Liver (tissue), 9 donors: ENCODE data around the gene FAN1. TPM values are rescaled to one million over a fixed set of nuclear protein-coding genes. Genes with fewer than 3 reads are reported as not detected.

Experiments
- DNase-seq: peaks from one replicate; pipeline ENCODE4 v3.0.0-alpha.2; 2017; ENCODE audit warnings: low spot score
- H3K27ac ChIP-seq, 2 donors: one replicate each; pipeline ENCODE4 v1.7.0; 2013; ENCODE audit warnings: inconsistent platforms in 2 of 2, low read length in 2 of 2, control low read depth in 1 of 2, low read depth in 1 of 2, mild to moderate bottlenecking in 1 of 2
- H3K27me3 ChIP-seq, 4 donors: one replicate each; pipeline versions ENCODE4 v1.6.1 to v1.7.0; 2013; ENCODE audit warnings: low read length in 3 of 4, inconsistent platforms in 1 of 4, mild to moderate bottlenecking in 1 of 4, moderate library complexity in 1 of 4; ENCODE audit not compliant: control insufficient read depth in 4 of 4, insufficient read depth in 4 of 4
- H3K36me3 ChIP-seq, 4 donors: one replicate each; pipeline versions ENCODE4 v1.6.1 to v1.7.0; 2013; ENCODE audit warnings: low read length in 3 of 4, mild to moderate bottlenecking in 3 of 4, low read depth in 1 of 4, moderate library complexity in 1 of 4; ENCODE audit not compliant: control insufficient read depth in 4 of 4, insufficient read depth in 3 of 4
- H3K4me1 ChIP-seq, 4 donors: one replicate each; pipeline versions ENCODE4 v1.6.1 to v1.7.0; 2013; ENCODE audit warnings: low read length in 3 of 4, mild to moderate bottlenecking in 3 of 4, moderate library complexity in 1 of 4; ENCODE audit not compliant: control insufficient read depth in 4 of 4, insufficient read depth in 4 of 4
- H3K4me3 ChIP-seq, 3 donors: one replicate each; pipeline versions ENCODE4 v1.6.1 to v1.7.0; 2013; ENCODE audit warnings: low read length in 3 of 3, control low read depth in 1 of 3, low read depth in 1 of 3, mild to moderate bottlenecking in 1 of 3
- H3K9ac ChIP-seq, 2 donors: one replicate each; pipeline ENCODE4 v1.7.0; 2013; ENCODE audit warnings: low read length in 2 of 2, mild to moderate bottlenecking in 2 of 2, moderate library complexity in 2 of 2, control low read depth in 1 of 2, low read depth in 1 of 2
- H3K9me3 ChIP-seq, 4 donors: one replicate each; pipeline versions ENCODE4 v1.6.1 to v1.7.0; 2013; ENCODE audit warnings: low read length in 3 of 4; ENCODE audit not compliant: control insufficient read depth in 4 of 4
- ATF3 ChIP-seq: IDR thresholded peaks from 2 replicates; pipeline ENCODE4 v1.6.1; 2016; ENCODE audit warnings: antibody characterized with exemption
- EGR1 ChIP-seq, 2 donors: IDR thresholded peaks; 2 replicates each; pipeline ENCODE4 v1.6.1; 2016 to 2018; ENCODE audit warnings: antibody characterized with exemption in 2 of 2, low read depth in 2 of 2
- FOXA1 ChIP-seq: IDR thresholded peaks from 2 replicates; pipeline ENCODE4 v1.6.1; 2016; ENCODE audit warnings: antibody characterized with exemption
- FOXA2 ChIP-seq: IDR thresholded peaks from 2 replicates; pipeline ENCODE4 v1.6.1; 2016; ENCODE audit warnings: antibody characterized with exemption
- HNF4A ChIP-seq, 2 donors: conservative IDR thresholded peaks; 2 replicates each; pipeline ENCODE4 v1.6.1; 2016; ENCODE audit warnings: antibody characterized with exemption in 2 of 2, mild to moderate bottlenecking in 2 of 2
- HNF4G ChIP-seq: IDR thresholded peaks from 2 replicates; pipeline ENCODE4 v1.6.1; 2016; ENCODE audit warnings: antibody characterized with exemption
- JUND ChIP-seq, 2 donors: IDR thresholded peaks; 2 replicates each; pipeline ENCODE4 v1.6.1; 2016; ENCODE audit warnings: antibody characterized with exemption in 2 of 2
- NR2F2 ChIP-seq: IDR thresholded peaks from 2 replicates; pipeline ENCODE4 v1.6.1; 2016; ENCODE audit warnings: antibody characterized with exemption
- RXRA ChIP-seq, 2 donors: IDR thresholded peaks; 2 replicates each; pipeline ENCODE4 v1.6.1; 2017 to 2018; ENCODE audit warnings: antibody characterized with exemption in 2 of 2, mild to moderate bottlenecking in 1 of 2
- SP1 ChIP-seq: IDR thresholded peaks from 2 replicates; pipeline ENCODE4 v1.6.1; 2018; ENCODE audit warnings: antibody characterized with exemption, mild to moderate bottlenecking
- TAF1 ChIP-seq: conservative IDR thresholded peaks from 2 replicates; pipeline ENCODE4 v1.6.1; 2016; ENCODE audit warnings: antibody characterized with exemption, mild to moderate bottlenecking
- YY1 ChIP-seq: IDR thresholded peaks from 2 replicates; pipeline ENCODE4 v1.6.1; 2016; ENCODE audit warnings: antibody characterized with exemption, mild to moderate bottlenecking
- ZBTB33 ChIP-seq: IDR thresholded peaks from 2 replicates; pipeline ENCODE4 v1.6.1; 2016; ENCODE audit warnings: antibody characterized with exemption
- WGBS: extraction: QIAGEN DNeasy Blood & Tissue Kit; methylation state at CpG from one replicate; pipeline ENCODE4 v1.1.7; 2013; 5-methylcytosine and 5-hydroxymethylcytosine counted together
- polyA plus RNA-seq, 2 donors: library from polyadenylated mRNA; stranded (reverse) in 1 of 2; unstranded in 1 of 2; fragments of 200-250 nt in 1 of 2; fragments of >200 nt in 1 of 2; fragmentation: Nextera tagmentation in 1 of 2; extraction: Ambion mirVana in 1 of 2; gene quantifications; one replicate each; pipeline versions ENCODE4 v1.2.1 to v1.2.3, GENCODE V29; 2013 to 2015
- total RNA-seq, 2 donors: library from RNA; depleted of rRNA; stranded (reverse); fragments of >200 nt; gene quantifications; one replicate each; pipeline ENCODE4 v1.2.3, GENCODE V29; 2014
- TF ChIP-seq, protein P1 (sequence below): fragments of 150-350 bp; IDR thresholded peaks from 2 replicates; pipeline ENCODE4 v1.5.1; 2017; ENCODE audit warnings: improper control_type of control experiment, low read depth, low read length; ENCODE audit not compliant: missing input control
- TF ChIP-seq, protein P2 (sequence below): IDR thresholded peaks from 2 replicates; pipeline ENCODE4 v1.6.1; 2016; ENCODE audit warnings: antibody characterized with exemption
- TF ChIP-seq, protein P3 (sequence below): IDR thresholded peaks from 2 replicates; pipeline ENCODE4 v1.6.1; 2016; ENCODE audit warnings: antibody characterized with exemption, mild to moderate bottlenecking
- donor health status: healthy.
- donor health status: healthy.
- donor health status: healthy.
- donor health status: healthy.
- donor health status: healthy.

The FAN1 gene
- total and polyA plus RNA-seq, 4 donors = 5.2 to 17.1 (median 7.5) TPM

GRCh38 chr15:30953731-30954378 is 50.1 kb downstream of the FAN1 start (continued):
- TF ChIP-seq TAF1 (no peak), HNF4G (no peak), EGR1 (IDR thresholded peaks at IDR 0.05; ENCODE audit: low read depth in 2 of 2) (no peak)
- TF ChIP-seq, protein P1, sequence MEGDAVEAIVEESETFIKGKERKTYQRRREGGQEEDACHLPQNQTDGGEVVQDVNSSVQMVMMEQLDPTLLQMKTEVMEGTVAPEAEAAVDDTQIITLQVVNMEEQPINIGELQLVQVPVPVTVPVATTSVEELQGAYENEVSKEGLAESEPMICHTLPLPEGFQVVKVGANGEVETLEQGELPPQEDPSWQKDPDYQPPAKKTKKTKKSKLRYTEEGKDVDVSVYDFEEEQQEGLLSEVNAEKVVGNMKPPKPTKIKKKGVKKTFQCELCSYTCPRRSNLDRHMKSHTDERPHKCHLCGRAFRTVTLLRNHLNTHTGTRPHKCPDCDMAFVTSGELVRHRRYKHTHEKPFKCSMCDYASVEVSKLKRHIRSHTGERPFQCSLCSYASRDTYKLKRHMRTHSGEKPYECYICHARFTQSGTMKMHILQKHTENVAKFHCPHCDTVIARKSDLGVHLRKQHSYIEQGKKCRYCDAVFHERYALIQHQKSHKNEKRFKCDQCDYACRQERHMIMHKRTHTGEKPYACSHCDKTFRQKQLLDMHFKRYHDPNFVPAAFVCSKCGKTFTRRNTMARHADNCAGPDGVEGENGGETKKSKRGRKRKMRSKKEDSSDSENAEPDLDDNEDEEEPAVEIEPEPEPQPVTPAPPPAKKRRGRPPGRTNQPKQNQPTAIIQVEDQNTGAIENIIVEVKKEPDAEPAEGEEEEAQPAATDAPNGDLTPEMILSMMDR = no peak

- no peaks in the 10 kb centered on the region for H3K4me1 ChIP-seq
- 95% methylated on average over 1 of the region's 1 CpG for WGBS
- TF ChIP-seq YY1 = no peak
- no peak for TF ChIP-seq TAF1
- TF ChIP-seq, protein P1 = no peak
- no peak for TF ChIP-seq RXRA (IDR thresholded peaks at IDR 0.05)
- no peak for TF ChIP-seq NR2F2
- TF ChIP-seq, protein P2, sequence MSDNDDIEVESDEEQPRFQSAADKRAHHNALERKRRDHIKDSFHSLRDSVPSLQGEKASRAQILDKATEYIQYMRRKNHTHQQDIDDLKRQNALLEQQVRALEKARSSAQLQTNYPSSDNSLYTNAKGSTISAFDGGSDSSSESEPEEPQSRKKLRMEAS = no peak
- TF ChIP-seq EGR1 (IDR thresholded peaks at IDR 0.05; ENCODE audit: low read depth in 2 of 2) = no peak
- no peak for TF ChIP-seq ATF3
- no peak for TF ChIP-seq FOXA1
- TF ChIP-seq HNF4G = no peak
- no peak for TF ChIP-seq FOXA2
- TF ChIP-seq, protein P3, sequence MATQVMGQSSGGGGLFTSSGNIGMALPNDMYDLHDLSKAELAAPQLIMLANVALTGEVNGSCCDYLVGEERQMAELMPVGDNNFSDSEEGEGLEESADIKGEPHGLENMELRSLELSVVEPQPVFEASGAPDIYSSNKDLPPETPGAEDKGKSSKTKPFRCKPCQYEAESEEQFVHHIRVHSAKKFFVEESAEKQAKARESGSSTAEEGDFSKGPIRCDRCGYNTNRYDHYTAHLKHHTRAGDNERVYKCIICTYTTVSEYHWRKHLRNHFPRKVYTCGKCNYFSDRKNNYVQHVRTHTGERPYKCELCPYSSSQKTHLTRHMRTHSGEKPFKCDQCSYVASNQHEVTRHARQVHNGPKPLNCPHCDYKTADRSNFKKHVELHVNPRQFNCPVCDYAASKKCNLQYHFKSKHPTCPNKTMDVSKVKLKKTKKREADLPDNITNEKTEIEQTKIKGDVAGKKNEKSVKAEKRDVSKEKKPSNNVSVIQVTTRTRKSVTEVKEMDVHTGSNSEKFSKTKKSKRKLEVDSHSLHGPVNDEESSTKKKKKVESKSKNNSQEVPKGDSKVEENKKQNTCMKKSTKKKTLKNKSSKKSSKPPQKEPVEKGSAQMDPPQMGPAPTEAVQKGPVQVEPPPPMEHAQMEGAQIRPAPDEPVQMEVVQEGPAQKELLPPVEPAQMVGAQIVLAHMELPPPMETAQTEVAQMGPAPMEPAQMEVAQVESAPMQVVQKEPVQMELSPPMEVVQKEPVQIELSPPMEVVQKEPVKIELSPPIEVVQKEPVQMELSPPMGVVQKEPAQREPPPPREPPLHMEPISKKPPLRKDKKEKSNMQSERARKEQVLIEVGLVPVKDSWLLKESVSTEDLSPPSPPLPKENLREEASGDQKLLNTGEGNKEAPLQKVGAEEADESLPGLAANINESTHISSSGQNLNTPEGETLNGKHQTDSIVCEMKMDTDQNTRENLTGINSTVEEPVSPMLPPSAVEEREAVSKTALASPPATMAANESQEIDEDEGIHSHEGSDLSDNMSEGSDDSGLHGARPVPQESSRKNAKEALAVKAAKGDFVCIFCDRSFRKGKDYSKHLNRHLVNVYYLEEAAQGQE = no peak
- TF ChIP-seq ZBTB33 = no peak
- TF ChIP-seq JUND (IDR thresholded peaks at IDR 0.05) = no peak
- TF ChIP-seq HNF4A (conservative IDR thresholded peaks at IDR 0.05) = no peak
- TF ChIP-seq SP1 = no peak
- H3K27me3 ChIP-seq = no peaks in the 10 kb centered on the region
- DNase-seq = no peak
- H3K36me3 ChIP-seq = peaks cover 16 to 85% (median 74%) of the 10 kb centered on the region in 4 donors
- H3K27ac ChIP-seq = no peak overlapping the region
- H3K4me3 ChIP-seq = no peak overlapping the region
- H3K9me3 ChIP-seq = no peaks in the 10 kb centered on the region
- no peak overlapping the region for H3K9ac ChIP-seq
Measured at GRCh38 chr15:30954674-30955073, 51.0 kb downstream of the FAN1 start.
